ENCODE data around the gene SIRPA.

The SIRPA gene

DNA sequence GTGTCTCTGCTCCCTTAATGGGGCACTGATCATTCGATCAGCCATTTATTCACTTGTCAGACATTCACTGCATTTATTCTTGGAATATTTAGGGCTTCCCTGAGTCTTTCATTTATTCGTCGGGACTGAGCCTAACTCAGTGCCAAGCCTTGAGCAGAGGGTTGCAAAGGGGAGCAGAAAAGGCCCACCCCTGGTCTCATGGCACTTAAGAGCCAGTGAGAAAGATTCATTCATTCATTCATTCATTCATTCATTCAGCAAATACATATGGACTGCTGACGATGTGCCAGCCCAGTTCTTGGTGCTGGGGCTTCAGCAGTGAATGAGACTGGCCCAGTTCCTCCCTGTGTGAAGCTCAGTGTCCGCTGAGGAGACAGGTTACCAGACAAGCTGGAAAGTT lies 36.6 kb downstream of the SIRPA start:
- no peak for DNase-seq (ENCODE audit: low read depth in 2 of 2)

DNA sequence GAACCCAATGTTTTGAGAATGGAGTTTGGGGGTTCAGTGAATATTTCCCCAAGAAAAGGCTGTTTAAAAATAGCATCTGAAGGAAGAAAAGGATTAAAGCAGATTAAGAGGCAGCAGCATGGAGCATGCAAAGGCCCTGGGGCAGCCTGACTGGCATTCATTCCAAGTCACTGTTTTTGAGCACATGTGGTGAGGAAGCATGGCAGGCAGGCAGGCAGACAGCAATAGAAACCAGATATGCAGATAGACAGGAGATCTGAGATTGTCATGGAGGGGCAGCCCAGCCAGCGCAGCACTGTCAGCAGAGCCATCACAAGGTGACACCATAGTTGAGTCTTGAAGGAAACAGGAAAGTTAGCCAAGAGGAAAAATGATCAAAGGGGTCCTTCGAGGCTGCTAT lies 37.8 kb downstream of the SIRPA start:
- no peak for DNase-seq (ENCODE audit: low read depth in 2 of 2)

DNA sequence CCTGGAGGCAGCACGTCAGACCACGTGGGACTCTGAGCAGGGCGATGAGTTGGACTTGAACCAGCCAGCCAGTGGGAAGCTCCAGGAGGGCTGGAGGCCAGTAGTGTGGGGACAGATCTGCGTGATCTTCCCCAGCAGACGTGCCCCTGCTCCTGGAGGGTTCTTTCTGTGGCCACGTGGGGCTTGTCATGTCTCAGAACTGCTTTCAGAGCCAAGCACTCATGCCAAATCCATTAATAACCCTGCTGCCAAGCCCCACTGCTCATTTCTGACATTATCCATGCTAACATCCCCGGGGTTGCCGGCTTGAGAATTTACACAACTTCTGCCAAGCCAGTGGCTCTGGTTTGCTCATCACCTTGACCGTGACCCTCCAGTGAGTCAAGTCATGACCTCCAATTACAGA lies 38.3 kb downstream of the SIRPA start:
- no peak for DNase-seq (ENCODE audit: low read depth in 2 of 2)

DNA sequence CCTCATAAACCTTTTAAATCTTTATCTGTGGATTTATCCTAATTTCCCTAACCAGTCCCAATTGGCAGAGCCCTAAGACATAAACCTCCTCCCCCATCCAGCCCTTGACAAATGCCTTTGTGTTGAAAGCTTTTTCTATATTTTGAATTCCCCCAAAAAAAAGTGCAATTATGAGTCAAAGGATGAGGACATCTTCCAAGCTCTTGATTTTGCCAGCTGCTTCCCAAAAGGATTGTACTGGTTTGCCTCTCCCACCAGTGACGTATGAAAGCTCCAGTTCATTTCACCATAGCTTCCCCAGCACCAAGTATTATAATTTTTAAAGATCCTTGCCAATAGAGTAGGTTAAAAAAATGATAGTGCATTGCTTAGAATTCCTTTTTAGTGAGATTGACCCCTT lies 38.9 kb downstream of the SIRPA start:
- no peak for DNase-seq (ENCODE audit: low read depth in 2 of 2)

DNA sequence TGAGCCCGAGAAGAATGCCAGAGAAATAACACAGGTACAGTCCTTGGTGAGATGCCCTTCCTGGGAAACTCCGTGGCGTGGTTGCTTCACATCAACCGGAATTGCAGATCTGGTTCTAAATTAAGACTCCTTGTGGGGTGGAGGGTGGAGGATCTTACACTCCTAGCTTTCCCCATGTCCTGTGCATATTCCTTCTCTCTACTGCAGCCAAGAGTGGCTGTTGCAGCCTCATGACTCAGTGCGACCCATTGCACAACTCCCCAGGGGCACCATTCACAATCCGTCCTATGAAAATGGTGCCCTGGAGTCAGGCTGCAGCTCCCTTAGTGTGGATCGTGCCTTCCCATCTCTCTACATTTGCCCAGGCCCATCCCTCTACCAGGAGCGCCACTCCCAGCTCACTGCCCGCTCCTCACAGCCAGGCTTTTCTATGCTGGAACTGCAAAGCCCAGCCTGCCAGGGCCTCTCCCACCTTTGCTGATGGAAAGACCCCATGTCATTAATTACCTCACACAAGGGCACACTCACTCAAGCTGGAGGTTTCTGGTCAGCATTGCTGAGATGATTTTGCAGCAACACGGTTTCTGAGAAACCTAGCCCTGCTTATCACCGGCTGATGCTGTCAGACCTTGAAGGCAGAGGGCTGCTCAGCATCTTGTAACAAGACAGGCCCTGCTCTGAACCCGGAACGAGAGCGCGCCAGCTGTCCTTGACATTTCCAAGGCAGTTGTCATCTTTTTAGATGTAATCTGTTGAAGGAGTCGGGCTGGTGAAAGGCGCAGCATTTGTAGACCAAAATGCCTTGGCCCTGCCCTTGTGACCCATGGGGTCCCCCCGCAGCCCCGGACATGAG lies 39.7 kb downstream of the SIRPA start:
- DNase-seq (ENCODE audit: low read depth in 2 of 2), result no peak

DNA sequence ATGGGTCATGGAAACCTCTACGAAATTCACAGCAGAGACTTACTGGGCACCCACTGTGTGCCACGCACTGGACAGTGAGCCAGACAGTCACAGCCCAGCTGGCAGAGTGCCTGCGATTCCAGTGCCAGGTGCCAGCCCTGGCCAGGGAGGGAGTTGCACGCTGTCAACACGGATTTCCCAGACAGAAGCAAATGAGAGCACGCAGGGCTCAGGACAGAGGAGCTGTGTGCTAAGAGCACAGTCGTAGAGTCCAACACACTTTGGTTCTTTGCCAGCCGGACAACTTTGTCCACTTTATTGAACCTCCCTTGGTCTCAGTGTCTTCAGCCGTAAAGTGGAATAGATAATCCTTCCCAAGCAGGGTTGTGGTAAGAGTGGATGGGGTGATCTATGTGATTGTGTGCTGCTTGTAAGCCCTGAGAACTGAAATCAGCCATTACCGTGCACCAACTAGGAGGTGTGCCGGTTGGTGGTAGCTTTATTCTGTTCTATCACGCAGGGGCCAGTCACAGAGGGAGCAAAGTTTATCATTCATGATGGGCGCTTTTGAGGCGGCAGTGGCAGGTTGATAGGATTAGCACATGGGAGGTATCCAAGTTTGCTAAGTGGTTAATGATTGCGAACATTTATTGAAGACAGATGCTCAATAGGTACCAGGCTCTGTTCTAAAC lies 40.6 kb downstream of the SIRPA start:
- no peak for DNase-seq (ENCODE audit: low read depth in 2 of 2)

DNA sequence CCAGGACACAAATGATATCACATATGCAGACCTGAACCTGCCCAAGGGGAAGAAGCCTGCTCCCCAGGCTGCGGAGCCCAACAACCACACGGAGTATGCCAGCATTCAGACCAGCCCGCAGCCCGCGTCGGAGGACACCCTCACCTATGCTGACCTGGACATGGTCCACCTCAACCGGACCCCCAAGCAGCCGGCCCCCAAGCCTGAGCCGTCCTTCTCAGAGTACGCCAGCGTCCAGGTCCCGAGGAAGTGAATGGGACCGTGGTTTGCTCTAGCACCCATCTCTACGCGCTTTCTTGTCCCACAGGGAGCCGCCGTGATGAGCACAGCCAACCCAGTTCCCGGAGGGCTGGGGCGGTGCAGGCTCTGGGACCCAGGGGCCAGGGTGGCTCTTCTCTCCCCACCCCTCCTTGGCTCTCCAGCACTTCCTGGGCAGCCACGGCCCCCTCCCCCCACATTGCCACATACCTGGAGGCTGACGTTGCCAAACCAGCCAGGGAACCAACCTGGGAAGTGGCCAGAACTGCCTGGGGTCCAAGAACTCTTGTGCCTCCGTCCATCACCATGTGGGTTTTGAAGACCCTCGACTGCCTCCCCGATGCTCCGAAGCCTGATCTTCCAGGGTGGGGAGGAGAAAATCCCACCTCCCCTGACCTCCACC lies 42.2 kb downstream of the SIRPA start:
- DNase-seq (ENCODE audit: low read depth in 2 of 2), result no peak

DNA sequence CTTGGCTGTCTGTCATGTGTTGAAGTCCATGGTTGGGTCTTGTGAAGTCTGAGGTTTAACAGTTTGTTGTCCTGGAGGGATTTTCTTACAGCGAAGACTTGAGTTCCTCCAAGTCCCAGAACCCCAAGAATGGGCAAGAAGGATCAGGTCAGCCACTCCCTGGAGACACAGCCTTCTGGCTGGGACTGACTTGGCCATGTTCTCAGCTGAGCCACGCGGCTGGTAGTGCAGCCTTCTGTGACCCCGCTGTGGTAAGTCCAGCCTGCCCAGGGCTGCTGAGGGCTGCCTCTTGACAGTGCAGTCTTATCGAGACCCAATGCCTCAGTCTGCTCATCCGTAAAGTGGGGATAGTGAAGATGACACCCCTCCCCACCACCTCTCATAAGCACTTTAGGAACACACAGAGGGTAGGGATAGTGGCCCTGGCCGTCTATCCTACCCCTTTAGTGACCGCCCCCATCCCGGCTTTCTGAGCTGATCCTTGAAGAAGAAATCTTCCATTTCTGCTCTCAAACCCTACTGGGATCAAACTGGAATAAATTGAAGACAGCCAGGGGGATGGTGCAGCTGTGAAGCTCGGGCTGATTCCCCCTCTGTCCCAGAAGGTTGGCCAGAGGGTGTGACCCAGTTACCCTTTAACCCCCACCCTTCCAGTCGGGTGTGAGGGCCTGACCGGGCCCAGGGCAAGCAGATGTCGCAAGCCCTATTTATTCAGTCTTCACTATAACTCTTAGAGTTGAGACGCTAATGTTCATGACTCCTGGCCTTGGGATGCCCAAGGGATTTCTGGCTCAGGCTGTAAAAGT lies 43.5 kb downstream of the SIRPA start:
- no peak for DNase-seq (ENCODE audit: low read depth in 2 of 2)

DNA sequence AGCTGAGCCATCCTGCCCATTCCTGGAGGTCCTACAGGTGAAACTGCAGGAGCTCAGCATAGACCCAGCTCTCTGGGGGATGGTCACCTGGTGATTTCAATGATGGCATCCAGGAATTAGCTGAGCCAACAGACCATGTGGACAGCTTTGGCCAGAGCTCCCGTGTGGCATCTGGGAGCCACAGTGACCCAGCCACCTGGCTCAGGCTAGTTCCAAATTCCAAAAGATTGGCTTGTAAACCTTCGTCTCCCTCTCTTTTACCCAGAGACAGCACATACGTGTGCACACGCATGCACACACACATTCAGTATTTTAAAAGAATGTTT lies 44.0 kb downstream of the SIRPA start:
- no peak for DNase-seq (ENCODE audit: low read depth in 2 of 2)

DNA sequence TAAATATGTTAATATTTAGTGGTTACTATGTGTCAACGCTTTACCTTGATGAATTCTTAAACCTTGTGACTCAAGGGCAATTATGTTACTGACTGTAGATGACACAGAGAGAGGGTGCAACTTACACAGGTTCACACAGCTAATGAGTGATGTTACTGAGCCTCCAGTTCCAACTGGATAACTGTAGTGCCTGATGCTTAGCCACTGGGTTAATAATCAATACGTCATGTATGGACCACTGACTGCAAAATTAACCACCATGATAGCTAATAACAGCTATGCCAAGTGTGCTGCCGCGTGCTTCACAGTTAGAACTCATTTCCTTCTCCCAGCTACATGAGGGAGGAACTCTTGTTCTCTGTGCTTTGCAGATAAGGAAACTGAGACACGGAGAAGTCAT lies 45.4 kb downstream of the SIRPA start:
- no peak for DNase-seq (ENCODE audit: low read depth in 2 of 2)

DNA sequence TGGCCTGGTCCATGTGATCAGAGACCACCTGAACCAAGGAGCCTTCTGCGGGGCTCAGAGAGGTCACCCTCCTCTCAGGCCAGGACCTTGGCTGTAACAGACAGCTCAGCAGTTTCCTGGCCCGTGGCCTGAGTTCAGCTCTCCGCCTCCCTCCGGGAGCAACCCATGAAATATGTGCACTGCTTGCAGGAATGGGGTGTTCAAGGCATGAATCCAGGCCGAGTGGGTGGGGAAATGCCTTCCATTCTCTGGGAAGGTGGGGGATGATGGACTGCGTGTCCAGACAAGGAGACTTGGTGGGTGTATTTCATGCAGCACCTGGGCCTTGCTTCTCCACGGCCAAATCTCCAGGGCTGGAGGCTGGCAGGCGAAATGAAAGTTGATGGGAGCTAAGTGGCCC lies 46.0 kb downstream of the SIRPA start:
- DNase-seq (ENCODE audit: low read depth in 2 of 2), result no peak

DNA sequence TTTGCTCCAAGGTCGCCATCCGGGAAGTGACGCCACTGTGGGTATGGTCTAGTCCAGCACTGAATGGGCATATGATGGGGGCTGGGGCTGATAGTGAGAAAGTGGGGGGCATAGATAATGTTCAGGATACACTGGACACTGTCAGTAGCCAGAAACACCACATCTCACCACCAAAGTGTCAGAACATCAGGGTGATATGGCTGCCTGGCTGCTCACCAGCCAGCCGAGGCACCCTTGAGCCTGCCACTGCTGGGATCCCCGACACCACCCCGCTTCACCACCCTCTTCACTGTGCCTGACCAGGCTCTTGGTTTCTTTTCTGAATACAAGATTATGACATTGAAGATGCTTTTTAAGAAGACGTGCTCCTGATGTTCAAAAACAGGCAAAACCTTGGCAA lies 46.9 kb downstream of the SIRPA start:
- DNase-seq (ENCODE audit: low read depth in 2 of 2), result no peak

DNA sequence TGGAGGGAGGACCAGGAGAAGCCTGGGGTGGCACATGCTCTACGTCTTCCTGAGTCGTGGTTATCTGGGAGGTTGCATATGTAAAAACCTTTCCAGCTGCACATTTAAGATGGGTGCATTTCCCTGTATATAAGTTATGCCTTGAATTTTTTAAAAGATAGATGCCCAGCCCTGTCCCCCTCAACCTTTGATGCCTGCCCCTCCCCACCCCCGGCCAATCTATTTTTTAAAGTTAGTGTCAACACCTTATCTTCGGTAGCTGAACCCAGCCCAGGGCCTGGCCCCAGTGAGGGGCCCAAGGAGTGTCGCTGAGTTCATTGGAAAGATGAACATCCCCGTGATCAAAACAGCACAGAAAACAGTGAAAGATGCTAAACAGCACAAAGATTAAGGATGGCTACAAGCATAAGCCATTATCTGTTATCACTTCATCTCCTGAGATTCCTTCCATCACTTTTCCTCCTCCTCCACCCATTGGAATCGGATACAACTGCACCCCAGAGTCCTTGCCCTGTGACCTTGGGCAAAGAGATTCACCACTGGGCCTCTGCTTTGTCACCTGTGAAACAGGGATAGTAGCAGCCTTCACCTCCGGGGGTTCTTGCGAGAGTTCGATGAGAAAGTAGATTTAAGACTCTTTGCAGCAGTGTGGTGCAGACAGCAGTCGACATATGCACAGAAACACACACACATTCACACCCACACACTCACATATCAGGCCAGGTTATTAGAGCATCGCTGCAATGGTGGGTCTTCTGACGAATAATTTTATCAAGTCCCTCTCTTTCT lies 47.5 kb downstream of the SIRPA start:
- no peak for DNase-seq (ENCODE audit: low read depth in 2 of 2)

DNA sequence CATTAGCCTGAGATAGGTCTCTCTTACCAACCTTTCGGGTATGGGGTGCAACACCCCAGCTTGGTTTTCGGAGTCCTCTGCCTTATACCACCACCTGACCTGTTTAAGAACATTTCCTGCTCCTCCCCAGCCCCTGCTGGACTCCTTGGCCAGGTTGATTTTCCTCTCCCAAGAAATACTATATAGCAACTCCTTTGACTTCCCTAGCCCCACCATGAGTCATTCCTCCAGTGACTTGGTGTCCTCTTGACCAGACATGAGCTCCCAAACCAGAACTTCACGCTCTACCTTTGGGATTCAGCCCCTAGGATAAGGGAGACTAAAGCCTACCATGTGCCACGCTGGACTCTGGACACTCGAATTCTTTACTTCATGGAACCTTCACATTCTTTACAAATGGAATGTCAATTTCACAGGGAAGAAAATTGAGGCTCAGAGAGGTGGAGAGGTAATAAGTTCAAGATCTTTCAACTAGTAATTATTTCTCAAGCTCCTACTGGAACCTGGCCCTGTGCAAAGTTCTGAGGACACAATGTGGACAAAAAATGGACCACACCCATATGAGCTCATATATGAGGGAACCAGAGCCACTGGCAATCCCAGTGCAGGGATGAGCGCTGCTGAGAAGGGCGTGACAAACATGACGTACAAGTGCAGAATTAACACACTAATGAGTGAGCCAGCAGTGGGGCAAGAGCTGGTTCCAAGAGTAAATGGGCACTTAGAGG lies 48.2 kb downstream of the SIRPA start:
- DNase-seq (ENCODE audit: low read depth in 2 of 2), result no peak

DNA sequence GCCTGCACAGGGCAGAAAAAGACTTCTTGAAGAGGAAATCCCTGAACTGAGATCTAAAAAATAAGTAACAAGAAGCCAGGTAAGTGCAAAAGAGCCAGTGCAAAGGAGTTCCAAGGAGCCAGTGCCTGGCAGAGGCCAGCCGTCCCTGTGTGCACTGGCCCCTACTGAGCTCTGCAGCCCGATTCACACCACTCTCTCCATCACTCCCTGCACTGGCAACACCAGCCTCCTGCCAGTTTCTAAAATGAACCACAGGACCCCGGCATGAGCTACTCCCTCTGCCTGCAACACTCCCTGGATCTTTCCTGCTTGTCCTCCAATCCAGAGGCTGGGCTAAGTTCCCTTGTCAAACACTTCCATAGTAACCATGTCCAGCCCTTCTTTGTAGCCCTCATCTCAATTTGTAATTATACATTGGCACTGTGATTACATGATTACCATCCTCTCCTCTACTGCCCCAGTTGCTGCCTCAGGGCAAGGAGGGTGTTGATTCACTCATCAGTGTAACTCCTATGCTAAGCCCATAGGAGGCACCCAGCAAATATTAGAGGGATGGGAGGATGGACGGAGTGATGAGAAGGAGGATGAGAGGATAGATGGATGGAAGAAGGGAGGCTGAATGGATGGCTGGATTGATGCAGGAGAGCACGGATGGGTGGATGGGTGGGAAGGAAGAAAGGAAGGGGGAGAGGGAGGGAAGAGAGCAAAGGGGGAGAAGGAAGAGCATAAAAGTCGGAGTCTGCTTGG lies 49.3 kb downstream of the SIRPA start:
- DNase-seq (ENCODE audit: low read depth in 2 of 2), result no peak

DNA sequence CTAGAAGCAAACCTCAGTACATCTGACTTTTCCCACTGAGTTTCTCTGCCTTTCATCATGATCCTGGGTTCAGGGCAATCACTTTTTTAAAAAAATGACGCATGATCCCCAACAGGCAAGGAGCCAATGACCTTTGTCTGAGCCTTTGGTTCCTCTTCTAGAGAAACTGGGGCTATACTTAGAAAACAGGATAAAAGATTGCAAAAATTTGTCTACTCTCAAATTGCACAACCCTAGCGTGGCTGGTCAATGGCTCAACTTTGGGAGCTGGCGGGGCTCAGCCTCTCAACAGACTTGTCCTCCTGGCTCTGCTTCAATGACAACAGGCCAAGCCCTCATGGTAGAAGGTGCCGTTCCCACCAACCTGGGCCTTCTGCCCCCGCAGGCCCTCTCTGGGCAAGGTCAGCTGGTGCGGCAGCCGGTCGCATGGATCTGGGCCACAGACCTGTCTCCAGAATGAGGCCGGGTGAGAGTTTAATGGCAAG lies 50.0 kb downstream of the SIRPA start:
- DNase-seq (ENCODE audit: low read depth in 2 of 2), result no peak

DNA sequence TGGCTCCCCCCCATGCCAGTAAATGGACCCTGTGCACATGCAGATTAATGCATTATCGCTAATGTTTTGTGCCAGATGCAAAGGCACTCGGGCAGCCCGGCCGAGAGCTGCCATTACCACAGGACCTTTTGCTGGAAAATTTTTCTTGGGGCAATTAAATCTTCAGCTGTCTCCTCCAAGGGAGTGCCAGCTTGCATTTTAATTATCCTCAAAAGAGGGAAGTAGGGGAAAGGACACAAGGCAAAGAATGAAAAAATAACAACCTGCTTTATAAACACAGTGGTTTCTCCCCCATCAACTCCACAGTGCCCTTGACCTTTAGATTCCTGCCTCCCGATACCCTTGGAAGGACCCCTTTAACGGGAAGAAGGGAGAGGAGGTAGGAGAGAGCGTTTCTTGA lies 50.5 kb downstream of the SIRPA start:
- DNase-seq (ENCODE audit: low read depth in 2 of 2), result no peak

DNA sequence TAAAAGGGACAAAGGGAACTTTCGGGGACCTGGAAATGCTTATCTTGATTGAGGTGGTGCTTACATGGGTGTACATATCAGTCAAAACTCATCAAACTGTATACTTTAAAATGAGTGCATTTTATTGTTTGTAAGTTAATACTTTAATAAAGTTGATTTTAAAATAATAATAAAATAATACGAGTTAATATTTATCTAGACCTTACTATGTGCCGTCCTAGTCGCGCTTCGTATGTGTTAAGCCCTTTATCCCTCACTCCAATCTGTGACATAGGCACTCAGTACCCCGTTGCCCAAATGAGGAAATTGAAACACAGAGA lies 51.2 kb downstream of the SIRPA start:
- no peak for DNase-seq (ENCODE audit: low read depth in 2 of 2)

DNA sequence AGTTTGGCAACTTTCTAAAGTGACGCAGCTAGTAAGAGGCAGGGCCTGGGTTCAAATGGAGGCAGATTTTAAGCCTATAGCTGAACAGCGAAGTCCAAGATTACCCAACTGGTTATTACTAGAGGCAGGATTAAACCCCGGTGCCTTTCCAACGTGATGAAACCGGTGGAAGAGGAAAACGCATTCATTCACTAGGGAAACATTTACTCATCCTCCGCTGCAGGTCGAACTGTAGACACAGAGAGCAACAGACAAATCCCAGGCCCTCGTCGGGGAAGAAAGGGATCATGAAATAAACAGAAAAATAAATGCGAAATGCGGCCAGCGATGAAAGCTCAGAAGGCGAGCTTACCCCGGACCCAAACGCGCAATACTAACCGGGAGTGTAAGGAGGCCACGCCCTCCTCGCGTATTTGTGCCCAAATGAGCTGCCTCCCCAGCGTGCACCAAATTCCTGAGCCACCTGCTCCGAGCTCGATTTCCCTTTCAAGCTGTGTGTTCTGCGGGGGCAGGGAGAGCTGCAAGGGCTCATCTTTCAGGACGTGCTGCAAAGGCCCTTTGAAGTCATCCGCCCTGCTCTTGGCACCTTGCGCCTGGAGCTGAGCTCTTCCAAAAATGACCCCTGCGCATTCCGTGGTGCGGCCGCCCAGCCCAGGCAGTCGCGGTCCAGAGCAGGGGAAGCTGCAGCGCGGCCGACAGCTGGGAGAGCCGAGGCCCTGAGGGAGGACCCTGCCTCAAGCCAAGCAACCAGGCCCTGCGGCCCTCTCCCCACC lies 51.7 kb downstream of the SIRPA start:
- no peak for DNase-seq (ENCODE audit: low read depth in 2 of 2)

DNA sequence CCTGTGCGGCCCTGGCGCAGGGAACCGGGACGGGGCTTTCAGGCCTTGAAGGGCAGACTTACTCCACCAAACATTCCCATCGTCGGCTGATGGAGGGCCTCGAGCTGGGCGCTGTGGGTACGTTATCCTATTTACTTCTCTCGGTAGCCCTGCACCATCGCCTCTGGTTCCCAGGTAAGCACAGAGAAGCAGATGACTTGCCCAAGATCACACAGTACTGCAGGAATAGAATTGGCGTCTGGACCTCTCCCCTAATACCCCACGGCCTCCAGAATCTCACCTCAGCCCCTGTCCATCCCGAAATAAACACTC lies 52.3 kb downstream of the SIRPA start:
- DNase-seq (ENCODE audit: low read depth in 2 of 2), result no peak
